ENCODE results near the gene RAD51.

Gene RAD51

GRCh38 chr15:40697916-40698315 lies 2.9 kb downstream of the RAD51 start:
- no peak overlapping the region for H3K9ac ChIP-seq (ENCODE audit: insufficient read length, low read depth)
- H3K4me3 ChIP-seq (ENCODE audit: insufficient read length, low read depth) = no peak overlapping the region
- TF ChIP-seq YY1 (IDR thresholded peaks at IDR 0.05; ENCODE audit: insufficient read depth, insufficient read length) (no peak), ZNF274 (IDR thresholded peaks at IDR 0.05; ENCODE audit: low read depth, low read length) (no peak), SUZ12 (IDR thresholded peaks at IDR 0.05; ENCODE audit: extremely low read depth, insufficient read depth, insufficient read length) (no peak)
- no peak for DNase-seq (ENCODE audit: low read depth, low spot score)
- H3K4me1 ChIP-seq (ENCODE audit: insufficient read depth, insufficient read length) = no peaks in the 10 kb centered on the region
- no peaks in the 10 kb centered on the region for H3K27me3 ChIP-seq (ENCODE audit: insufficient read depth, insufficient read length)
- no peaks in the 10 kb centered on the region for H3K9me3 ChIP-seq (ENCODE audit: insufficient read depth, low read length)
- peaks cover 41% of the 10 kb centered on the region for H3K36me3 ChIP-seq (ENCODE audit: insufficient read depth, insufficient read length, low read length)

GRCh38 chr15:40702077-40702476 lies 7.1 kb downstream of the RAD51 start:
- peaks cover 60% of the 10 kb centered on the region for H3K36me3 ChIP-seq (ENCODE audit: insufficient read depth, insufficient read length, low read length)
- H3K4me3 ChIP-seq (ENCODE audit: insufficient read length, low read depth) = no peak overlapping the region
- no peak overlapping the region for H3K9ac ChIP-seq (ENCODE audit: insufficient read length, low read depth)
- no peaks in the 10 kb centered on the region for H3K4me1 ChIP-seq (ENCODE audit: insufficient read depth, insufficient read length)
- H3K9me3 ChIP-seq (ENCODE audit: insufficient read depth, low read length) = no peaks in the 10 kb centered on the region
- no peaks in the 10 kb centered on the region for H3K27me3 ChIP-seq (ENCODE audit: insufficient read depth, insufficient read length)
- no peak for DNase-seq (ENCODE audit: low read depth, low spot score)
- TF ChIP-seq YY1 (IDR thresholded peaks at IDR 0.05; ENCODE audit: insufficient read depth, insufficient read length) (no peak), ZNF274 (IDR thresholded peaks at IDR 0.05; ENCODE audit: low read depth, low read length) (no peak), SUZ12 (IDR thresholded peaks at IDR 0.05; ENCODE audit: extremely low read depth, insufficient read depth, insufficient read length) (no peak)

- H3K9ac ChIP-seq (ENCODE audit: insufficient read length, low read depth) = no peak overlapping the region
- H3K9me3 ChIP-seq (ENCODE audit: insufficient read depth, low read length) = no peaks in the 10 kb centered on the region
- H3K36me3 ChIP-seq (ENCODE audit: insufficient read depth, insufficient read length, low read length) = peaks cover 48% of the 10 kb centered on the region
- no peak for DNase-seq (ENCODE audit: low read depth, low spot score)
- H3K27me3 ChIP-seq (ENCODE audit: insufficient read depth, insufficient read length) = no peaks in the 10 kb centered on the region
- TF ChIP-seq YY1 (IDR thresholded peaks at IDR 0.05; ENCODE audit: insufficient read depth, insufficient read length) (no peak), SUZ12 (IDR thresholded peaks at IDR 0.05; ENCODE audit: extremely low read depth, insufficient read depth, insufficient read length) (no peak), ZNF274 (IDR thresholded peaks at IDR 0.05; ENCODE audit: low read depth, low read length) (no peak)
- no peak overlapping the region for H3K4me3 ChIP-seq (ENCODE audit: insufficient read length, low read depth)
- no peaks in the 10 kb centered on the region for H3K4me1 ChIP-seq (ENCODE audit: insufficient read depth, insufficient read length)
Measured at GRCh38 chr15:40706121-40706520, 11.1 kb downstream of the RAD51 start.

GRCh38 chr15:40714144-40714543 lies 19.2 kb downstream of the RAD51 start:
- no peak overlapping the region for H3K4me3 ChIP-seq (ENCODE audit: insufficient read length, low read depth)

GRCh38 chr15:40716165-40716564 lies 21.2 kb downstream of the RAD51 start:
- no peaks in the 10 kb centered on the region for H3K4me1 ChIP-seq (ENCODE audit: insufficient read depth, insufficient read length)
- TF ChIP-seq ZNF274 (IDR thresholded peaks at IDR 0.05; ENCODE audit: low read depth, low read length) (no peak), SUZ12 (IDR thresholded peaks at IDR 0.05; ENCODE audit: extremely low read depth, insufficient read depth, insufficient read length) (no peak), YY1 (IDR thresholded peaks at IDR 0.05; ENCODE audit: insufficient read depth, insufficient read length) (no peak)
- H3K36me3 ChIP-seq (ENCODE audit: insufficient read depth, insufficient read length, low read length) = peaks cover 30% of the 10 kb centered on the region
- no peaks in the 10 kb centered on the region for H3K27me3 ChIP-seq (ENCODE audit: insufficient read depth, insufficient read length)
- no peak overlapping the region for H3K4me3 ChIP-seq (ENCODE audit: insufficient read length, low read depth)
- H3K9me3 ChIP-seq (ENCODE audit: insufficient read depth, low read length) = no peaks in the 10 kb centered on the region
- no peak overlapping the region for H3K9ac ChIP-seq (ENCODE audit: insufficient read length, low read depth)
- no peak for DNase-seq (ENCODE audit: low read depth, low spot score)

More at GRCh38 chr15:40714144-40714543, 19.2 kb downstream of the RAD51 start:
- Histone ChIP-seq H3K36me3 (ENCODE audit: insufficient read depth, insufficient read length, low read length) (peaks cover 34% of the 10 kb centered on the region), H3K4me1 (ENCODE audit: insufficient read depth, insufficient read length) (no peaks in the 10 kb centered on the region), H3K9me3 (ENCODE audit: insufficient read depth, low read length) (no peaks in the 10 kb centered on the region), H3K9ac (ENCODE audit: insufficient read length, low read depth) (no peak overlapping the region), H3K27me3 (ENCODE audit: insufficient read depth, insufficient read length) (no peaks in the 10 kb centered on the region)
- TF ChIP-seq SUZ12 (IDR thresholded peaks at IDR 0.05; ENCODE audit: extremely low read depth, insufficient read depth, insufficient read length) (no peak), YY1 (IDR thresholded peaks at IDR 0.05; ENCODE audit: insufficient read depth, insufficient read length) (no peak), ZNF274 (IDR thresholded peaks at IDR 0.05; ENCODE audit: low read depth, low read length) (no peak)
- DNase-seq (ENCODE audit: low read depth, low spot score) = no peak

- no peak overlapping the region for H3K4me3 ChIP-seq (ENCODE audit: insufficient read length, low read depth)
- no peak overlapping the region for H3K9ac ChIP-seq (ENCODE audit: insufficient read length, low read depth)
- H3K27me3 ChIP-seq (ENCODE audit: insufficient read depth, insufficient read length) = no peaks in the 10 kb centered on the region
- no peaks in the 10 kb centered on the region for H3K4me1 ChIP-seq (ENCODE audit: insufficient read depth, insufficient read length)
- peaks cover 17% of the 10 kb centered on the region for H3K36me3 ChIP-seq (ENCODE audit: insufficient read depth, insufficient read length, low read length)
- DNase-seq (ENCODE audit: low read depth, low spot score) = no peak
- no peaks in the 10 kb centered on the region for H3K9me3 ChIP-seq (ENCODE audit: insufficient read depth, low read length)
- TF ChIP-seq YY1 (IDR thresholded peaks at IDR 0.05; ENCODE audit: insufficient read depth, insufficient read length) = no peak
- TF ChIP-seq ZNF274 (IDR thresholded peaks at IDR 0.05; ENCODE audit: low read depth, low read length) = no peak
- TF ChIP-seq SUZ12 (IDR thresholded peaks at IDR 0.05; ENCODE audit: extremely low read depth, insufficient read depth, insufficient read length) = no peak
Measured at GRCh38 chr15:40721701-40722100, 26.7 kb downstream of the RAD51 start.

- H3K27me3 ChIP-seq (ENCODE audit: insufficient read depth, insufficient read length) = no peaks in the 10 kb centered on the region
- H3K9ac ChIP-seq (ENCODE audit: insufficient read length, low read depth) = no peak overlapping the region
- TF ChIP-seq ZNF274 (IDR thresholded peaks at IDR 0.05; ENCODE audit: low read depth, low read length) (no peak), SUZ12 (IDR thresholded peaks at IDR 0.05; ENCODE audit: extremely low read depth, insufficient read depth, insufficient read length) (no peak), YY1 (IDR thresholded peaks at IDR 0.05; ENCODE audit: insufficient read depth, insufficient read length) (no peak)
- peaks cover 19% of the 10 kb centered on the region for H3K36me3 ChIP-seq (ENCODE audit: insufficient read depth, insufficient read length, low read length)
- no peak for DNase-seq (ENCODE audit: low read depth, low spot score)
- H3K9me3 ChIP-seq (ENCODE audit: insufficient read depth, low read length) = no peaks in the 10 kb centered on the region
- H3K4me3 ChIP-seq (ENCODE audit: insufficient read length, low read depth) = no peak overlapping the region
- H3K4me1 ChIP-seq (ENCODE audit: insufficient read depth, insufficient read length) = no peaks in the 10 kb centered on the region
Measured at GRCh38 chr15:40722354-40722753, 27.4 kb downstream of the RAD51 start.
